HepG2 (cell line): Measurements from ENCODE around the gene ZDHHC19. TPM values are rescaled to one million over a fixed set of nuclear protein-coding genes. Genes with fewer than 3 reads are reported as not detected.
A peak's percentile ranks its signal among the peaks of the same experiment; 100 is the strongest.

Source experiments
- AHDC1 ChIP-seq: sonication (generic); formaldehyde crosslinking; IDR thresholded peaks from 2 replicates; pipeline ENCODE4 v1.5.1; 2020; ENCODE audit warnings: mild to moderate bottlenecking, missing genetic modification reagents, borderline replicate concordance
- BCL3 ChIP-seq: sonication (generic); formaldehyde crosslinking; IDR thresholded peaks from 2 replicates; pipeline ENCODE4 v1.5.1; 2020; ENCODE audit warnings: mild to moderate bottlenecking, missing genetic modification reagents, moderate library complexity
- DPF2 ChIP-seq: sonication (generic); formaldehyde crosslinking; IDR thresholded peaks from 2 replicates; pipeline ENCODE4 v1.4.0; 2020; ENCODE audit warnings: mild to moderate bottlenecking, low read depth, missing genetic modification reagents, borderline replicate concordance
- GPN1 ChIP-seq: sonication (generic); formaldehyde crosslinking; IDR thresholded peaks from 2 replicates; pipeline ENCODE4 v1.5.1; 2020; ENCODE audit warnings: missing genetic modification reagents, borderline replicate concordance
- JUNB ChIP-seq: sonication (generic); formaldehyde crosslinking; IDR thresholded peaks from 2 replicates; pipeline ENCODE4 v1.8.0; 2022; ENCODE audit warnings: missing genetic modification reagents, mild to moderate bottlenecking, borderline replicate concordance
- MEIS1 ChIP-seq: sonication (generic); formaldehyde crosslinking; IDR thresholded peaks from 2 replicates; pipeline ENCODE4 v1.9.0; 2021; ENCODE audit warnings: mild to moderate bottlenecking, missing genetic modification reagents, moderate library complexity, borderline replicate concordance
- SMYD3 ChIP-seq: sonication (generic); formaldehyde crosslinking; IDR thresholded peaks from 2 replicates; pipeline ENCODE4 v1.8.1; 2023; ENCODE audit warnings: mild to moderate bottlenecking, missing genetic modification reagents
- ZBTB21 ChIP-seq: sonication (generic); formaldehyde crosslinking; IDR thresholded peaks from 2 replicates; pipeline ENCODE4 v1.4.0; 2020; ENCODE audit warnings: missing genetic modification reagents
- ZBTB39 ChIP-seq: sonication (generic); formaldehyde crosslinking; IDR thresholded peaks from 2 replicates; pipeline ENCODE4 v1.5.0; 2020; ENCODE audit warnings: missing genetic modification reagents
- ZFP82 ChIP-seq: sonication (generic); formaldehyde crosslinking; IDR thresholded peaks from 2 replicates; pipeline ENCODE4 v1.5.1; 2020; ENCODE audit warnings: mild to moderate bottlenecking, missing genetic modification reagents, borderline replicate concordance
- ZNF3 ChIP-seq: IDR thresholded peaks from 2 replicates; pipeline ENCODE4 v1.7.0; 2017; ENCODE audit warnings: inconsistent platforms
- ZNF414 ChIP-seq: sonication (generic); formaldehyde crosslinking; IDR thresholded peaks from 2 replicates; pipeline ENCODE4 v1.5.0; 2020; ENCODE audit warnings: missing genetic modification reagents
- ZNF879 ChIP-seq: sonication (generic); formaldehyde crosslinking; IDR thresholded peaks from 2 replicates; pipeline ENCODE4 v1.8.1; 2023; ENCODE audit warnings: missing genetic modification reagents
- ZSCAN5A ChIP-seq: sonication (generic); formaldehyde crosslinking; IDR thresholded peaks from 2 replicates; pipeline ENCODE4 v1.8.0; 2022; ENCODE audit warnings: mild to moderate bottlenecking, missing genetic modification reagents, borderline replicate concordance
- polyA plus RNA-seq, 8 experiments: library from polyadenylated mRNA; depleted of rRNA in 3 of 8; stranded (reverse) in 7 of 8; unstranded in 1 of 8; fragments of >200 nt; fragmentation: Illumina TruSeq in 4 of 8; extraction: Trizol in 4 of 8; gene quantifications; 2 replicates each; pipeline versions ENCODE4 v1.2.1 to v1.2.3, GENCODE V29; 2011 to 2016; ENCODE audit warnings: low read depth in 4 of 8, missing spikeins in 1 of 8, mixed read lengths in 1 of 8; ENCODE audit not compliant: insufficient read depth in 1 of 8
- total RNA-seq, 5 experiments: library from RNA; depleted of rRNA; stranded (reverse); fragments of >200 nt; fragmentation: Illumina TruSeq; extraction: Trizol; gene quantifications; 2 replicates each; pipeline ENCODE4 v1.2.3, GENCODE V29; 2016; ENCODE audit warnings: low read depth in 1 of 5

ZDHHC19 gene
- total and polyA plus RNA-seq, 2 of the 13 experiments (the other 11 are each of a cell fraction or from before 2014, with no cell fraction given), result 0.22 to 0.53 TPM

- TF ChIP-seq ZNF879 (CRISPR knock-in tag), result no peak
- no peak for TF ChIP-seq ZBTB39 (CRISPR knock-in tag)
- peak; percentile 47; the same call in 1 of the 2 replicates for TF ChIP-seq MEIS1 (CRISPR knock-in tag)
- no peak for TF ChIP-seq ZBTB21
- TF ChIP-seq AHDC1 (CRISPR knock-in tag), result no peak
- TF ChIP-seq DPF2 (CRISPR knock-in tag), result no peak
- TF ChIP-seq ZNF414, result no peak
- no peak for TF ChIP-seq SMYD3 (CRISPR knock-in tag)
- no peak for TF ChIP-seq ZNF3 (CRISPR knock-in tag)
- TF ChIP-seq ZSCAN5A (CRISPR knock-in tag), result no peak
- no peak for TF ChIP-seq ZFP82 (CRISPR knock-in tag)
- TF ChIP-seq BCL3, result no peak
- no peak for TF ChIP-seq GPN1 (CRISPR knock-in tag)
- no peak for TF ChIP-seq JUNB
These were observed 8.7 kb downstream of the ZDHHC19 start (continued) for GRCh38 chr3:196202516-196202970.
